ENCODE results near the gene KSR1. TPM values are rescaled to one million over a fixed set of nuclear protein-coding genes. Genes with fewer than 3 reads are reported as not detected.

The KSR1 gene
- total RNA-seq, 1 donor: 15.5 TPM

GRCh38 chr17:27524594-27524993, 68.3 kb downstream of the KSR1 start:
- DNase-seq (ENCODE audit: low read depth): no peak
- H3K4me3 ChIP-seq (ENCODE audit: low read depth, low read length): no peak overlapping the region
- TF ChIP-seq CTCF (IDR thresholded peaks at IDR 0.05; ENCODE audit: insufficient read depth, low read depth, low read length): no peak

GRCh38 chr17:27525316-27525715, 69.1 kb downstream of the KSR1 start:
- peak; percentile 65 for DNase-seq (ENCODE audit: low read depth)
- TF ChIP-seq CTCF (IDR thresholded peaks at IDR 0.05; ENCODE audit: insufficient read depth, low read depth, low read length): no peak
- H3K4me3 ChIP-seq (ENCODE audit: low read depth, low read length): no peak overlapping the region

- H3K4me3 ChIP-seq (ENCODE audit: low read depth, low read length): no peak overlapping the region
- no peak for TF ChIP-seq CTCF (IDR thresholded peaks at IDR 0.05; ENCODE audit: insufficient read depth, low read depth, low read length)
- DNase-seq (ENCODE audit: low read depth): no peak
Observed at GRCh38 chr17:27525836-27526603, 69.8 kb downstream of the KSR1 start.

- H3K4me3 ChIP-seq (ENCODE audit: low read depth, low read length): no peak overlapping the region
- peak; percentile 72 for DNase-seq (ENCODE audit: low read depth)
- TF ChIP-seq CTCF (IDR thresholded peaks at IDR 0.05; ENCODE audit: insufficient read depth, low read depth, low read length): no peak
Observed at GRCh38 chr17:27526604-27527002, 70.4 kb downstream of the KSR1 start.

- H3K4me3 ChIP-seq (ENCODE audit: low read depth, low read length): no peak overlapping the region
- peak; percentile 31 for TF ChIP-seq CTCF (IDR thresholded peaks at IDR 0.05; ENCODE audit: insufficient read depth, low read depth, low read length)
- peak; percentile 89 for DNase-seq (ENCODE audit: low read depth)
Observed at GRCh38 chr17:27529230-27529796, 73.1 kb downstream of the KSR1 start.

GRCh38 chr17:27530764-27531391, 74.6 kb downstream of the KSR1 start:
- H3K4me3 ChIP-seq (ENCODE audit: low read depth, low read length): no peak overlapping the region
- DNase-seq (ENCODE audit: low read depth): peak; percentile 79
- TF ChIP-seq CTCF (IDR thresholded peaks at IDR 0.05; ENCODE audit: insufficient read depth, low read depth, low read length): no peak

Measured in fibroblast of villous mesenchyme (primary cell).